ENCODE data around the gene ADORA3.

ADORA3 gene

GRCh38 chr1:111542187-111542586 is 38.8 kb upstream of the ADORA3 start:
- DNase-seq: peak; percentile 53
- H3K18ac ChIP-seq (ENCODE audit: low read length): peak overlapping the region; percentile 8
- H3K4me3 ChIP-seq (ENCODE audit: low read length): no peak overlapping the region
- H3K56ac ChIP-seq (ENCODE audit: low read length): peak overlapping the region; percentile 60
- H3K4ac ChIP-seq (ENCODE audit: low read depth, low read length): no peak overlapping the region
- H4K5ac ChIP-seq (ENCODE audit: low read length): no peak overlapping the region
- H3K27me3 ChIP-seq (ENCODE audit: insufficient read depth, low read length, poor library complexity): no peaks in the 10 kb centered on the region
- no peak overlapping the region for H3K4me2 ChIP-seq (ENCODE audit: low read length)
- no peak overlapping the region for H3K23ac ChIP-seq (ENCODE audit: low read length)
- no peak overlapping the region for H2AK5ac ChIP-seq (ENCODE audit: low read length)
- H3K4me1 ChIP-seq (ENCODE audit: control insufficient read depth, low read depth, low read length): peaks cover 3% of the 10 kb centered on the region
- H2BK15ac ChIP-seq (replicated peaks; ENCODE audit: low read depth): no peak overlapping the region
- no peaks in the 10 kb centered on the region for H3K36me3 ChIP-seq (ENCODE audit: control insufficient read depth, insufficient read depth, low read length)
- no peak overlapping the region for H3K9ac ChIP-seq (ENCODE audit: low read length)
- H4K8ac ChIP-seq (ENCODE audit: low read depth, low read length): no peak overlapping the region
- no peaks in the 10 kb centered on the region for H3K79me1 ChIP-seq (ENCODE audit: low read length)
- H3K27ac ChIP-seq (ENCODE audit: low read depth, low read length): no peak overlapping the region
- no peak overlapping the region for H2BK120ac ChIP-seq (ENCODE audit: low read depth, low read length)
- H2BK5ac ChIP-seq (ENCODE audit: low read length): no peak overlapping the region
- H3K79me2 ChIP-seq (ENCODE audit: control insufficient read depth, insufficient read depth, low read length): no peaks in the 10 kb centered on the region
- WGBS (ENCODE audit: extremely low coverage, insufficient coverage, low lambda C conversion rate): no CpG with 5 or more reads among the region's 14 CpGs

- Histone ChIP-seq H3K79me2 (ENCODE audit: control insufficient read depth, insufficient read depth, low read length) (no peaks in the 10 kb centered on the region), H4K5ac (ENCODE audit: low read length) (no peak overlapping the region), H2BK120ac (ENCODE audit: low read depth, low read length) (peak overlapping the region; percentile 39), H3K27ac (ENCODE audit: low read depth, low read length) (no peak overlapping the region), H2AK5ac (ENCODE audit: low read length) (no peak overlapping the region), H3K4me1 (ENCODE audit: control insufficient read depth, low read depth, low read length) (peaks cover 3% of the 10 kb centered on the region), H3K9ac (ENCODE audit: low read length) (no peak overlapping the region), H3K4me2 (ENCODE audit: low read length) (no peak overlapping the region), H3K79me1 (ENCODE audit: low read length) (no peaks in the 10 kb centered on the region), H3K56ac (ENCODE audit: low read length) (no peak overlapping the region), H3K23ac (ENCODE audit: low read length) (no peak overlapping the region), H4K8ac (ENCODE audit: low read depth, low read length) (no peak overlapping the region), H3K36me3 (ENCODE audit: control insufficient read depth, insufficient read depth, low read length) (no peaks in the 10 kb centered on the region), H2BK5ac (ENCODE audit: low read length) (no peak overlapping the region), H3K18ac (ENCODE audit: low read length) (peak overlapping the region; percentile 51), H2BK15ac (replicated peaks; ENCODE audit: low read depth) (no peak overlapping the region), H3K27me3 (ENCODE audit: insufficient read depth, low read length, poor library complexity) (no peaks in the 10 kb centered on the region), H3K4ac (ENCODE audit: low read depth, low read length) (no peak overlapping the region), H3K4me3 (ENCODE audit: low read length) (no peak overlapping the region)
- WGBS (ENCODE audit: extremely low coverage, insufficient coverage, low lambda C conversion rate): no CpG with 5 or more reads among the region's 4 CpGs
- peak; percentile 91 for DNase-seq
These were observed 38.3 kb upstream of the ADORA3 start for GRCh38 chr1:111541721-111542120.

- Histone ChIP-seq H3K56ac (ENCODE audit: low read length) (no peak overlapping the region), H3K4me2 (ENCODE audit: low read length) (no peak overlapping the region), H3K23ac (ENCODE audit: low read length) (no peak overlapping the region), H3K9ac (ENCODE audit: low read length) (no peak overlapping the region), H3K27ac (ENCODE audit: low read depth, low read length) (no peak overlapping the region), H2BK5ac (ENCODE audit: low read length) (no peak overlapping the region), H3K4ac (ENCODE audit: low read depth, low read length) (no peak overlapping the region), H3K4me3 (ENCODE audit: low read length) (no peak overlapping the region), H3K4me1 (ENCODE audit: control insufficient read depth, low read depth, low read length) (peaks cover 3% of the 10 kb centered on the region), H3K79me1 (ENCODE audit: low read length) (no peaks in the 10 kb centered on the region), H3K79me2 (ENCODE audit: control insufficient read depth, insufficient read depth, low read length) (no peaks in the 10 kb centered on the region), H3K18ac (ENCODE audit: low read length) (no peak overlapping the region), H2AK5ac (ENCODE audit: low read length) (no peak overlapping the region), H4K8ac (ENCODE audit: low read depth, low read length) (no peak overlapping the region), H3K27me3 (ENCODE audit: insufficient read depth, low read length, poor library complexity) (no peaks in the 10 kb centered on the region), H3K36me3 (ENCODE audit: control insufficient read depth, insufficient read depth, low read length) (no peaks in the 10 kb centered on the region), H4K5ac (ENCODE audit: low read length) (no peak overlapping the region), H2BK120ac (ENCODE audit: low read depth, low read length) (no peak overlapping the region), H2BK15ac (replicated peaks; ENCODE audit: low read depth) (no peak overlapping the region)
- no CpG with 5 or more reads among the region's 3 CpGs for WGBS (ENCODE audit: extremely low coverage, insufficient coverage, low lambda C conversion rate)
- DNase-seq: no peak
These were observed 37.5 kb upstream of the ADORA3 start for GRCh38 chr1:111540928-111541327.

DNA sequence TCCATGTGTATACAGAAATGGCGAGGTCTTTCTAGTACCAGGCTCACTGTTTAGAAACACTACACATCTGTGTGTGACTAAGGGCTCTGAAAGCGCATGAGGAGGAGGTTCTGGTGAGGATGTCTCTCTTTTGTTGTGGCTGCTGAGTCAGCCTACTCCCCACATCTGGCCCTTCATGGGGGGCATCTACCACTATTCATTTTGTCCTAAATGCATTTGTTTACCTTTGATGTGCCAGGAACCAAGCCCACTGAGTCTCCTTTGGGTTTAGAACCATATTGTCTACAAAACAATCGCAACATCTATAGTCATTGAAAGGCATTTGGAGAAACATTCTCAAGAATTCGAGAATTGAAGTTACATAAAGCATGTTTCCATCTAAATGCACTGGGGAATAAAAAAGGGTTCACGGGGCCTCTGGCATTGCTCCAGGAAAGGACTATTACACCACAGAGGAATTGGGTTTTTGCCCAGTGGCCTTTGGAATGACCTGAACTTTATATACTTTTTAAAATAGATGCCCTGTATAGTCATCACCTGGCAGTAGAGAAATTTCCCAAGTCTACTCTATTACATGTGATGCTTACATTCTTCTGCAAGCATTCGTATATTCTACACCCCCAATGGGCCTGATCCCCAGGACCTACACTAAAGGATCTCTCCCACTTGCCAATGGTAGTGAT is 35.1 kb upstream of the ADORA3 start:
- Histone ChIP-seq H3K4me2 (ENCODE audit: low read length) (no peak overlapping the region), H4K5ac (ENCODE audit: low read length) (no peak overlapping the region), H3K4ac (ENCODE audit: low read depth, low read length) (no peak overlapping the region), H2BK5ac (ENCODE audit: low read length) (no peak overlapping the region), H4K8ac (ENCODE audit: low read depth, low read length) (no peak overlapping the region), H3K4me3 (ENCODE audit: low read length) (no peak overlapping the region), H2AK5ac (ENCODE audit: low read length) (no peak overlapping the region), H2BK120ac (ENCODE audit: low read depth, low read length) (no peak overlapping the region), H3K79me2 (ENCODE audit: control insufficient read depth, insufficient read depth, low read length) (no peaks in the 10 kb centered on the region), H3K56ac (ENCODE audit: low read length) (no peak overlapping the region), H3K36me3 (ENCODE audit: control insufficient read depth, insufficient read depth, low read length) (no peaks in the 10 kb centered on the region), H3K79me1 (ENCODE audit: low read length) (no peaks in the 10 kb centered on the region), H3K27ac (ENCODE audit: low read depth, low read length) (no peak overlapping the region), H3K23ac (ENCODE audit: low read length) (no peak overlapping the region), H3K18ac (ENCODE audit: low read length) (no peak overlapping the region), H2BK15ac (replicated peaks; ENCODE audit: low read depth) (no peak overlapping the region), H3K27me3 (ENCODE audit: insufficient read depth, low read length, poor library complexity) (no peaks in the 10 kb centered on the region), H3K9ac (ENCODE audit: low read length) (no peak overlapping the region), H3K4me1 (ENCODE audit: control insufficient read depth, low read depth, low read length) (peaks cover 3% of the 10 kb centered on the region)
- DNase-seq: no peak
- WGBS (ENCODE audit: extremely low coverage, insufficient coverage, low lambda C conversion rate): no CpG with 5 or more reads among the region's 6 CpGs

GRCh38 chr1:111535256-111536191 is 32.1 kb upstream of the ADORA3 start:
- Histone ChIP-seq H3K79me2 (ENCODE audit: control insufficient read depth, insufficient read depth, low read length) (no peaks in the 10 kb centered on the region), H4K8ac (ENCODE audit: low read depth, low read length) (no peak overlapping the region), H2AK5ac (ENCODE audit: low read length) (no peak overlapping the region), H3K4me3 (ENCODE audit: low read length) (no peak overlapping the region), H3K4me2 (ENCODE audit: low read length) (no peak overlapping the region), H3K18ac (ENCODE audit: low read length) (no peak overlapping the region), H3K23ac (ENCODE audit: low read length) (no peak overlapping the region), H3K4me1 (ENCODE audit: control insufficient read depth, low read depth, low read length) (no peaks in the 10 kb centered on the region), H3K56ac (ENCODE audit: low read length) (no peak overlapping the region), H3K27ac (ENCODE audit: low read depth, low read length) (no peak overlapping the region), H2BK120ac (ENCODE audit: low read depth, low read length) (no peak overlapping the region), H3K9ac (ENCODE audit: low read length) (no peak overlapping the region), H3K27me3 (ENCODE audit: insufficient read depth, low read length, poor library complexity) (no peaks in the 10 kb centered on the region), H2BK5ac (ENCODE audit: low read length) (no peak overlapping the region), H4K5ac (ENCODE audit: low read length) (no peak overlapping the region), H2BK15ac (replicated peaks; ENCODE audit: low read depth) (no peak overlapping the region), H3K4ac (ENCODE audit: low read depth, low read length) (no peak overlapping the region), H3K36me3 (ENCODE audit: control insufficient read depth, insufficient read depth, low read length) (no peaks in the 10 kb centered on the region), H3K79me1 (ENCODE audit: low read length) (no peaks in the 10 kb centered on the region)
- DNase-seq: no peak
- WGBS (ENCODE audit: extremely low coverage, insufficient coverage, low lambda C conversion rate): no CpG with 5 or more reads among the region's 14 CpGs

Measured in mesendoderm (in vitro differentiated cells).